Uterus (tissue), 4 donors: ENCODE measurements around the gene HOXA1. TPM values are rescaled to one million over a fixed set of nuclear protein-coding genes. Genes with fewer than 3 reads are reported as not detected.

Source experiments
- DNase-seq, 2 donors: peaks; one replicate each; pipeline ENCODE4 v3.0.0-alpha.2; 2019 to 2020
- H3K27ac ChIP-seq, 2 donors: fragments of 200-600 bp; sonication (generic); 1 replicate in 1 of 2; 2 replicates in 1 of 2; pipeline ENCODE4 v1.5.1; 2016 to 2018
- H3K27me3 ChIP-seq, 2 donors: fragments of 200-600 bp; sonication (generic); one replicate each; pipeline ENCODE4 v1.5.1; 2018 to 2019; ENCODE audit warnings: control low read depth in 1 of 2
- H3K36me3 ChIP-seq, 2 donors: fragments of 200-600 bp; sonication (generic); one replicate each; pipeline ENCODE4 v1.5.1; 2019; ENCODE audit warnings: control low read depth in 1 of 2
- H3K4me1 ChIP-seq, 2 donors: fragments of 200-600 bp; sonication (generic); one replicate each; pipeline ENCODE4 v1.5.1; 2018 to 2019; ENCODE audit warnings: control low read depth in 1 of 2
- H3K4me3 ChIP-seq, 2 donors: fragments of 200-600 bp; sonication (generic); 1 replicate in 1 of 2; 2 replicates in 1 of 2; pipeline ENCODE4 v1.5.1; 2018 to 2019; ENCODE audit warnings: mild to moderate bottlenecking in 1 of 2
- H3K9me3 ChIP-seq, 2 donors: fragments of 200-600 bp; sonication (generic); one replicate each; pipeline ENCODE4 v1.5.1; 2019; ENCODE audit warnings: control low read depth in 1 of 2
- CTCF ChIP-seq, 4 experiments: fragments of 200-600 bp in 2 of 4; fragments of 450-650 bp in 2 of 4; sonication (generic) in 2 of 4; IDR thresholded peaks; one replicate each; pipeline ENCODE4 v1.5.1; 2016 to 2019; ENCODE audit warnings: antibody characterized with exemption in 4 of 4, mild to moderate bottlenecking in 2 of 4, moderate library complexity in 1 of 4
- POLR2A ChIP-seq, 2 donors: fragments of 450-650 bp; IDR thresholded peaks; one replicate each; pipeline ENCODE4 v1.6.1; 2016; ENCODE audit warnings: antibody characterized with exemption in 2 of 2, mild to moderate bottlenecking in 1 of 2, moderate library complexity in 1 of 2
- intact Hi-C: fragments of 100-400 bp; cut with DNase I; formaldehyde crosslinking; loops from one replicate; pipeline ENCODE4 v1.15.1; 2023; ENCODE audit warnings: low total_unique reads
- total RNA-seq, 4 donors: library from RNA; depleted of rRNA in 3 of 4; stranded (reverse); fragments of >200 nt in 3 of 4; gene quantifications; one replicate each; pipeline versions ENCODE4 v1.1.0 to v1.2.4, GENCODE V29; 2014 to 2023
- donor health status: DM: yes; HTN: yes; CAD: no.

HOXA1 gene
- total RNA-seq, 4 donors from 2014 or later, result 0.28 to 2.0 (median 1.5) TPM

- Histone ChIP-seq H3K4me3 (no peak overlapping the region), H3K36me3 (no peaks in the 10 kb centered on the region), H3K27ac (peak overlapping the region; percentile 38 to 64), H3K27me3 (no peaks in the 10 kb centered on the region), H3K4me1 (peaks cover 0 to 3% of the 10 kb centered on the region in 2 donors), H3K9me3 (no peaks in the 10 kb centered on the region)
- DNase-seq, result no peak
- TF ChIP-seq POLR2A (IDR thresholded peaks at IDR 0.05) (no peak), CTCF (IDR thresholded peaks at IDR 0.05) (no peak)
- intact Hi-C loops, result no loop called here
Measured at GRCh38 chr7:27137640-27138315, 42.0 kb upstream of the HOXA1 start.

DNA sequence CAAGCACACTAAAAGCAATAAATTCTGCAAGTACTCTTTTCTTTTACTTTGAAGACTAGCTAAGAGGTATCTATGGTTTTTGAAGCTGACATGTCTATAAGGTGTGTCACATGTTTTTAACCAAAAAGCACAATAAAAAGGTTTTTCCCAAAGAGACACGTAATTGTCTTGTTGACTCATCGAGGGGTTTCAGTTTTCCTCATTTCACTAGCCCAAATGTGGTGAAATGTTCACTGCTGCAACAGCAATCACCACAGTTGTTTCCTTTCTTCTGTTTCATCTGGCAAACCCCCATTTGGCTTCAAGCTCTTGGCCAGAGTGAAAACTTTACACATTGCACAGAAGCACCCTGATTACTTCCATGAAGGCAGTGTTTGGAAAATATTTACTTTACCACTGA, 38.6 kb upstream of the HOXA1 start:
- Histone ChIP-seq H3K9me3 (no peaks in the 10 kb centered on the region), H3K4me1 (peaks cover 0 to 3% of the 10 kb centered on the region in 2 donors), H3K4me3 (no peak overlapping the region), H3K36me3 (no peaks in the 10 kb centered on the region), H3K27ac (peak overlapping the region in 1 of 2 donors; percentile 45), H3K27me3 (no peaks in the 10 kb centered on the region)
- intact Hi-C loops, result no loop called here
- TF ChIP-seq POLR2A (IDR thresholded peaks at IDR 0.05) (no peak), CTCF (IDR thresholded peaks at IDR 0.05) (no peak)
- DNase-seq, result peak; percentile 59 to 74

DNA sequence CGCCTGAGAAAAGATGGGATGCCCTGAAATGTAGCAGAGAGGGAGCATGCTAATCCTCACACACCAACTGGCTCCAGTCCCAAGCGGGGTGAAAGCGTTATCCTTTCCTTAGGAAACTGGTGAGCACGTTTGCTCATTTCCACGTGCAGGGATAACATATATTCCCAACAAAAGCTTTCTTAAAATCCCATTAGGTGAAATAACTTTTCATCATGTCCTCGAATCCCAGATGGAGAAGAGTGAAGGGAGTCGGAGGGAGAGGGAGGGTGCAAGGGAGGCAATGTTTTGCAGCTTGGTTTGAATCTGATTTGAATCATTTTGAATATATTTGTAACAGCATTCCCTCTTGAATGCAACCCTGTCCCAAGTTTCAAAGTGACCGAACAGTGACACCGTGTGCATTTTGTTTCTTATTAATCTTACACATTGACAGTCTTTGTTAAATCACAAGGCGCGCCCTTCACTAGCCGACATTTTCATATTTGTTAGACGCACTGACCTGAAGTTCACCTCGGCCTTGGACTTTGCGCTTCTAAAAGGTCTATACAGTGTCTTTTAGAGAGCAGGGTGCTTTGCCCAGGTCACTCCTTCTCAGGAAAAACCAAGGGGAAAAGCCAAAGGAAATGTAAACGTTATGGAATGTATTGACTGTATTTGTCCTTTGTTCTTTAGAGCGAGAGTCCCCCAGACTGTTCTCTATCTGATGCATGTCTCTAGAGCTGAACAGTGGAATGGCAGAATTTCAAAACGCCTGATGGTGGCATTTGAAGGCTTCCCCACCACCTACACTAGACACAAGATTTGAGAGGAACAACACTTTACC, 37.8 kb upstream of the HOXA1 start:
- Histone ChIP-seq H3K4me3 (no peak overlapping the region), H3K27me3 (no peaks in the 10 kb centered on the region), H3K27ac (peak overlapping the region; percentile 4 to 45), H3K4me1 (peaks cover 0 to 3% of the 10 kb centered on the region in 2 donors), H3K9me3 (no peaks in the 10 kb centered on the region), H3K36me3 (no peaks in the 10 kb centered on the region)
- TF ChIP-seq POLR2A (IDR thresholded peaks at IDR 0.05), result no peak
- TF ChIP-seq CTCF (IDR thresholded peaks at IDR 0.05), result no peak
- no peak for DNase-seq
- intact Hi-C loops, result no loop called here

DNA sequence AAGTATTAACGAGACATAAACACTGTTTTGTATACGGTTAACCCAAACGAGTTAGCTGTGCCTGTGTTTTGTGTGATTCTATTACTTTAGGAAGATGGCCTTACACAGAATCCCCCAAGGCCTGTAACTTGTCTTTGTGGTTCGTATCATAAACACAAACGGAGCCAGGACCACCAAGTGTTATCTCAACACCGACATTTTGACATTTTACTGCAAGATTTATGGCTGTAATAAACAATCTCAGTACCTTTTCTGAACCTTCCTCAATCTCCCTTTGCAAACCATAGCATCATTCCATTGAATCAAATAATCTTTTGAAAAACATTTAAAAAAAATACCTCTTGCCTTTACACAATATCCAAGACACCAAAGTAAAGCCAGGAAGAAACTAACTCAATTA, 37.2 kb upstream of the HOXA1 start:
- peaks cover 0 to 3% of the 10 kb centered on the region in 2 donors for H3K4me1 ChIP-seq
- intact Hi-C loops, result no loop called here
- H3K9me3 ChIP-seq, result no peaks in the 10 kb centered on the region
- DNase-seq, result no peak
- no peaks in the 10 kb centered on the region for H3K27me3 ChIP-seq
- H3K4me3 ChIP-seq, result no peak overlapping the region
- no peak for TF ChIP-seq POLR2A (IDR thresholded peaks at IDR 0.05)
- TF ChIP-seq CTCF (IDR thresholded peaks at IDR 0.05), result no peak
- H3K27ac ChIP-seq, result peak overlapping the region; percentile 4 to 6
- H3K36me3 ChIP-seq, result no peaks in the 10 kb centered on the region

DNA sequence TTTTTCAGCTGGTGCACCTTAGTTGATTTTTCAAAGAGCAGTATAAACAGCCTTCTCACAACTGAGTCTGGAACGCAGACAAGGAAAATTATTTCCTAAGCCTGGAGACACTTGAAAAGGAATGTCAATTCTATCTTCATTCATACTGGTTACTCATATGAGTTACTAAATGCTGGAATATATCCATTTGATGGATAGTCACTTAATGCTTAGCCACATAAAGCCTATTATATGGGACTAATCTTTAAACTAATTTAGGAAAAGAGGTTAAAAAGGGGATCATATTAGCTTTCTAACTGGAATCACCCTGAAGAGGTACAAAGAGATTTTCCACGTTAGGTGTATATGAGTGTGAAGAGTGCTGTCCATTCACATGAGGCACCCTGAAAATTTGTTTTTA, 36.4 kb upstream of the HOXA1 start:
- no peaks in the 10 kb centered on the region for H3K36me3 ChIP-seq
- H3K9me3 ChIP-seq, result no peaks in the 10 kb centered on the region
- H3K27ac ChIP-seq, result no peak overlapping the region
- intact Hi-C loops, result no loop called here
- H3K4me3 ChIP-seq, result no peak overlapping the region
- TF ChIP-seq CTCF (IDR thresholded peaks at IDR 0.05) (no peak), POLR2A (IDR thresholded peaks at IDR 0.05) (no peak)
- H3K4me1 ChIP-seq, result peaks cover 0 to 3% of the 10 kb centered on the region in 2 donors
- no peaks in the 10 kb centered on the region for H3K27me3 ChIP-seq
- no peak for DNase-seq
